Adrenal gland (tissue), 5 donors: ENCODE results near the gene POGZ.

Experiments
- CTCF ChIP-seq, 6 experiments: fragments of 450-650 bp in 4 of 6; fragments of 200-600 bp in 2 of 6; sonication (generic) in 1 of 6; IDR thresholded peaks; 1 replicate in 5 of 6; 2 replicates in 1 of 6; pipeline versions ENCODE4 v1.5.1 to v1.8.0; 2016 to 2021; ENCODE audit warnings: antibody characterized with exemption in 6 of 6, mild to moderate bottlenecking in 2 of 6, moderate library complexity in 1 of 6
- POLR2A ChIP-seq, 2 donors: fragments of 450-650 bp; IDR thresholded peaks; one replicate each; pipeline ENCODE4 v1.6.1; 2017; ENCODE audit warnings: antibody characterized with exemption in 2 of 2, mild to moderate bottlenecking in 2 of 2, moderate library complexity in 1 of 2
- donor health status: DM: no; HTN: no; CAD: no.

- no peak for TF ChIP-seq CTCF (IDR thresholded peaks at IDR 0.05)
- no peak for TF ChIP-seq POLR2A (IDR thresholded peaks at IDR 0.05)
Observed at GRCh38 chr1:151499930-151500329, 40.6 kb upstream of the POGZ start.
